ENCODE measurements around the gene PCP2.

PCP2 gene

GRCh38 chr19:7618771-7619510, 14.6 kb downstream of the PCP2 start:
- no peak for DNase-seq (ENCODE audit: low read depth)

DNA sequence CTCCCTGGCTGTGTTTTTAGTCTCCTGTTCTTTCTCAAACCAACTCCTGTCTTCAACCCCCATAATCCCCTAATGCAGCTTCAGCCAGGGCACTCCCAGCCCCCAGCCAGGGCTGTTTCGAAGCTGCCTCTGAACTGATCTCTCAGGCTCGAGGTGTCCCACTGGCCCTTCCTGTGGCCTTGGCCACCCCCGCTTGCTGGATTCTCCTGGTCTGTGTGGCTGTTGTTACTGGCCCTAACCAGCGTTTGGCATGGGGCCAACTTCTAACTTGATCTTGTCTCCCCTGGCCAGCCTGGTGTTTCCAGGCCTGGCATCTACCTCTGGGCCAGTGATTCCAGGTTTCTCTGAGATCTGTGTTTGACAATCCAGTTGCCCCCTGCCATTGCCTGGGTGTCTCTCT, 15.2 kb downstream of the PCP2 start:
- no peak for DNase-seq (ENCODE audit: low read depth)

- no peak for DNase-seq (ENCODE audit: low read depth)
Measured at GRCh38 chr19:7617735-7618134, 15.8 kb downstream of the PCP2 start.

DNA sequence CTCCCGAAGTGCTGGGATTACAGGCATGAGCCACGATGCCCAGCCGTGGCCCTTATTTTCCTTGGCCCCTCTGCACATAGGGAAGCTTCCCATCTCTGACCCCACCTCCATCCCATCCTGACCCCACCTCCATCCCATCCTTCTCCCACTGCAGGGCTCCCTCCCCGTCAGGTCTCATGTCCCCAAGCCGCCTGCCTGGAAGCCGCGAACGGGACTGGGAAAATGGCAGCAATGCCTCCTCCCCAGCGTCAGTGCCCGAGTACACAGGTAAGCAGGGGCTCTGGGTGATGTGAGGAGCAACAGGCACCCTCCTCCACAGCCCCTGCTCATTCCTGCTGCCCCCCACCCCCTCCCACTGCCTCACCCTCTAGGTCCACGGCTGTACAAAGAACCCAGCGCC, 16.3 kb downstream of the PCP2 start:
- no peak for DNase-seq (ENCODE audit: low read depth)

GRCh38 chr19:7614859-7615741, 18.4 kb downstream of the PCP2 start:
- no peak for DNase-seq (ENCODE audit: low read depth)

- DNase-seq (ENCODE audit: low read depth), result no peak
Measured at GRCh38 chr19:7612282-7613274, 20.9 kb downstream of the PCP2 start.

- no peak for DNase-seq (ENCODE audit: low read depth)
Measured at GRCh38 chr19:7611541-7612279, 21.8 kb downstream of the PCP2 start.

GRCh38 chr19:7610491-7611240, 22.9 kb downstream of the PCP2 start:
- no peak for DNase-seq (ENCODE audit: low read depth)

- no peak for DNase-seq (ENCODE audit: low read depth)
Measured at GRCh38 chr19:7607874-7608560, 25.5 kb downstream of the PCP2 start.

DNA sequence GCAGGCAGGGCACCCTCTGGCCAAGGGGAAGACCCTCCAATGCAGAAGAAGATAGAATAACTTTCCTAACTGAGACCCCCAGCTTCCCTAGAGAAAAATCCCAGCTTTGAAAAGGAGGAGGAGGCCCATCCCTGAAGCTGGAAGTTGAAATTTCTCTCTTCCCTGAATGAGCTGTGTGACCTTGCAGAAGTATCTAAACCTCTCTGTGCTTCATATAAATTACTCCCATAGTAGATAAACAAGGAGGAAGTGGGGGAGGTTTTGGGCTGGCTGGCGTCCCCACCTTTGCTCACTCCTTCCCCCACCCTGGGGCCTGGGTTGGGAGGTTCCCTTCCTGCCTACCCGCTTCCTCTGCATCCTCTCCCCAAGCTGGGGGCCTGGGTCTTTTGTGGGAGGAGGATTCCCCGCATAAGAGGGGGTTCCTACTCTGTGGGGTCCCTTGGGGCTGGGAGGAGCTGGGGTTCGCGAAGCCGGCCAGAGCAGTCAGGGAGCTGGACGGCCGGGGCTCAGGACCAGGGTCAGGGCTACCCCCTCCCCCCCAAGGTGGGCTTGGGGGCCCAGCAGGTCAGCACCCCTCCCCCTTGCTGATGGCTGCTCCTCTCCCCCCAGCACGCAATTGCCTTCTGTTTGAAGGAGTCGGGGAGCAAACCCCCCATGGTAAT, 26.2 kb downstream of the PCP2 start:
- no peak for DNase-seq (ENCODE audit: low read depth)

GRCh38 chr19:7606289-7606688, 27.2 kb downstream of the PCP2 start:
- no peak for DNase-seq (ENCODE audit: low read depth)

DNA sequence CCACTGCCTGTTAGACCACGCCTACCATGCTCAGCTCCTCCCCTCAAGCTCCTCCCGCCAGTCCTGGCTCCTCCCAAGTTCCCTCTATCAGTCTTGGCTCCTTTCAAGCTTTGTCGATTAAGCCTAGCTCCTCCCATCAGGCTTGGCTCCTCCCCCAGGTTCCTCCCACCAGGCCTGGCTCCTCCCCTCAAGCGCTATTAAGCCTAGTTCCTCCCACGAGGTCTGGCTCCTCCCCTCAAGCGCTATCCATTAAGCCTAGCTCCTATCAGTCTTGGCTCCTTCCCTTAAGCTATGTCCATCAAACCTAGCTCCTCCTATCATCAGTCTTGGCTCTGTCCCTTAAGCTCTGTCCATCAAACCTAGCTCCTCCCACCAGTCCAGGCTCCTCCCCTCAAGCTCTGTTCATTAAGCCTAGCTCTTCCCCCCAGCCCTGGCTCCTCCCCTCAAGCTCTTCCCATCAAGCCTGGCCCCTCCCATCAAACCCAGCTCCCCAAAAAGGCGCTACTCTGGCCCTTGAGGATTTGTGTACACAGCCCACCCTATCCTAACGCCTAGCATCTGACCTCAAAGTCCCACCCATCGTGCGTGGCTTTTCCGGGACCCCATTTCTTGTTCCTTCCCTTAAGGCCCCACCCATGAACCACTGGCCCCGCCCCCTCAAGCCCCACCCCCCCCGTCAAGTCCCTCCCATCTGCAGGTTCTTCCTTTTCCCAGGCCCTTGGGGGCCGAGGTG, 27.9 kb downstream of the PCP2 start:
- DNase-seq (ENCODE audit: low read depth), result no peak

GRCh38 chr19:7603919-7604318, 29.6 kb downstream of the PCP2 start:
- DNase-seq (ENCODE audit: low read depth), result no peak

GRCh38 chr19:7602935-7603497, 30.5 kb downstream of the PCP2 start:
- DNase-seq (ENCODE audit: low read depth), result no peak

DNA sequence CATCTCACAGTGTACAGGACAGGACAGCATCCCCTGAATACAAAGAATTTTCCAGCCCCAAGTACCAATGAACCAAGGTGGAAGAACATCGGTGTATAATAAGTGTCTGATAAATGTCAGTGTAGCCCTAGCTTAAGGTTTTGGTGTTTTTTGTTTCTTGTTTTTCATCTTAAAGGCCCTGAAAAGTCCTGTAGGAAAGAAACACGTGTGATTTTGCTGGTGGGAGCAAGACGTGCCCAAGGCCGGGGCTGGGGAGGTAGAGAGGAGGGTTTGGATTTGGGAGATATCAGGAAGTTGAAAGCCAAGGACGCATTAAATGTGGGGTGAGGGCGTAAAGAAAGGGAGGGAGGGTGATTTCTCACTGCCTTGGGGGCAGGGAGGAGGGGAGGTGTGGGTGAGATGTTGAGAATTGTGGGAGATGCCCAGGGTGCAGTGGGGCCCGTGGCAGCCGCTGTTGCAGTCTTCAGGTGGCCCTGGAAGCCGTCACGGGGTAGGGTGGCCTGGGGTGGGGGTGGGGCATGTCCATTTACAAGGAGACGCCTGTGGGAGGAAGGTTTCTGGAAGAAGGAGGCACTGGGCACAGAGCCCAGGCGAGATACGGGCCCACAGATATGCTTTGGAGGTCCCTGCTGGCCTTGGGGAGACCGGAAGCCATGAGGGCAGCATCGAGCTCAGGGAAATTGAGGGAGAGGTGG, 31.1 kb downstream of the PCP2 start:
- DNase-seq (ENCODE audit: low read depth), result no peak

DNA sequence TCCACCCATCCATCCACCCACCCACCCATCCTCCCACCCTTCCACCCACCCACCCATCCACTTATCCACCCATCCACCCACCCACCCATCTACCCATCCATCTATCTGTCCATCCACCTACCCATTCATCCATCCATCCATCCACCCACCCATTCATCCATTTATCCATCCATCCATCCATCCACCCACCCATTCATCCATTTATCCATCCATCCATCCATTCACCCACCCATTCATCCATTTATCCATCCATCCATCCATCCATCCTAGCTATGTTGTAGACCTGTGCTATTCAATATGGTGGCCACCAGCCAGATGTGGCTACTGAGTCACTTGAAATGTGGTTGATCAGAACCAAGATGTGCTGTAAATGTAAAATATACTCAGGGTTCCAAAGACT, 32.8 kb downstream of the PCP2 start:
- no peak for DNase-seq (ENCODE audit: low read depth)

- DNase-seq (ENCODE audit: low read depth), result no peak
Measured at GRCh38 chr19:7598180-7598579, 35.3 kb downstream of the PCP2 start.

GRCh38 chr19:7597689-7598088, 35.8 kb downstream of the PCP2 start:
- no peak for DNase-seq (ENCODE audit: low read depth)
